GM12878 (cell line): Measurements from ENCODE around the gene DTWD2. TPM values are rescaled to one million over a fixed set of nuclear protein-coding genes. Genes with fewer than 3 reads are reported as not detected.

Experiments
- ATAC-seq: fragments of 200-7000 bp; cut with Tn5 transposase; 3 replicates; pipeline ENCODE4 v1.9.1; 2020; ENCODE audit warnings: mild to moderate bottlenecking, moderate library complexity
- BruUV-seq: library from RNA; stranded (reverse); fragments of 400-500 nt; replicated peaks from 2 replicates; lab custom pipeline; 2021; lab: Mats Ljungman, UMichigan
- CTCF ChIA-PET: fragments of 300-600 bp; sonication (Branson Sonifier 250); formaldehyde crosslinking; extraction: SDS; loops from one replicate; lab custom pipeline; 2021; ENCODE audit warnings: inconsistent platforms; lab: Yijun Ruan, JAX
- POLR2A ChIA-PET: fragments of 350-600 bp; formaldehyde crosslinking; extraction: SDS; loops from one replicate; lab custom pipeline; 2021; ENCODE audit warnings: inconsistent platforms; lab: Charles Lee
- RAD21 ChIA-PET: fragments of 300-600 bp; sonication (Branson Sonifier 250); formaldehyde crosslinking; loops from one replicate; lab custom pipeline; 2023; ENCODE audit warnings: antibody characterized with exemption; ENCODE audit not compliant: unreplicated experiment; lab: Charles Lee
- SMC1A ChIA-PET: fragments of 300-600 bp; sonication (Branson Sonifier 250); formaldehyde crosslinking; loops from one replicate; lab custom pipeline; 2023; ENCODE audit not compliant: unreplicated experiment, uncharacterized antibody; lab: Charles Lee
- DNase-seq: peaks from one replicate; pipeline ENCODE4 v3.0.0-alpha.2; 2011; ENCODE audit warnings: low read depth, low spot score
- FAIRE-seq: peaks from 3 replicates; lab custom pipeline; 2011; peaks lifted over from hg19 to GRCh38; lab: Jason Lieb, UNC
- H2AFZ ChIP-seq: 2 replicates; pipeline ENCODE4 v1.6.0; 2011; ENCODE audit warnings: low read depth, low read length, control low read depth; ENCODE audit not compliant: control insufficient read depth
- H3K27ac ChIP-seq: 2 replicates; pipeline ENCODE4 v1.5.1; 2011; ENCODE audit warnings: control low read depth; ENCODE audit not compliant: control insufficient read depth, insufficient read depth
- H3K27me3 ChIP-seq, 2 experiments: replicated peaks in 1 of 2; 2 replicates each; pipeline versions ENCODE4 v1.6.0 to v1.6.1; 2011; ENCODE audit warnings: low read length in 1 of 2; ENCODE audit not compliant: control insufficient read depth in 2 of 2, insufficient read depth in 2 of 2
- H3K36me3 ChIP-seq, 2 experiments: 2 replicates each; pipeline ENCODE4 v1.5.1; 2011; ENCODE audit warnings: low read length in 1 of 2; ENCODE audit not compliant: control insufficient read depth in 2 of 2, insufficient read depth in 2 of 2
- H3K4me1 ChIP-seq: 2 replicates; pipeline ENCODE4 v1.6.1; 2011; ENCODE audit warnings: mild to moderate bottlenecking, low read length, moderate library complexity, mixed read lengths; ENCODE audit not compliant: control insufficient read depth, insufficient read depth
- H3K4me2 ChIP-seq: 2 replicates; pipeline ENCODE4 v1.6.0; 2011; ENCODE audit warnings: control low read depth; ENCODE audit not compliant: control insufficient read depth, insufficient read depth
- H3K4me3 ChIP-seq: fragments of 200-600 bp; sonication (generic); 2 replicates; pipeline ENCODE4 v1.5.1; 2016
- H3K79me2 ChIP-seq: 2 replicates; pipeline ENCODE4 v1.6.0; 2011; ENCODE audit warnings: low read length; ENCODE audit not compliant: control insufficient read depth, insufficient read depth
- H3K9ac ChIP-seq: 2 replicates; pipeline ENCODE4 v1.8.0; 2011; ENCODE audit warnings: low read length, control low read depth, mixed read lengths; ENCODE audit not compliant: control insufficient read depth, insufficient read depth
- H3K9me3 ChIP-seq: replicated peaks from 3 replicates; pipeline ENCODE4 v1.5.1; 2011; ENCODE audit warnings: mild to moderate bottlenecking, low read length; ENCODE audit not compliant: control insufficient read depth, insufficient read depth
- H4K20me1 ChIP-seq: 2 replicates; pipeline ENCODE4 v1.6.0; 2011; ENCODE audit not compliant: control insufficient read depth, insufficient read depth
- CREM ChIP-seq: IDR thresholded peaks from 2 replicates; pipeline ENCODE4 v1.6.1; 2014; ENCODE audit warnings: antibody characterized with exemption, low read depth
- EP300 ChIP-seq, 2 experiments: fragments of 150-350 bp in 1 of 2; IDR thresholded peaks; 2 replicates each; pipeline ENCODE4 v1.6.1; 2011 to 2012; ENCODE audit warnings: low read depth in 2 of 2, low read length in 2 of 2, borderline replicate concordance in 1 of 2, improper control_type of control experiment in 1 of 2, inconsistent platforms in 1 of 2; ENCODE audit not compliant: control insufficient read depth in 1 of 2
- MEF2A ChIP-seq: IDR thresholded peaks from 2 replicates; pipeline ENCODE4 v1.6.1; 2011; ENCODE audit warnings: low read depth, mild to moderate bottlenecking, low read length, moderate library complexity; ENCODE audit not compliant: insufficient read depth
- MEF2B ChIP-seq: fragments of 450-650 bp; IDR thresholded peaks from 2 replicates; pipeline ENCODE4 v1.6.1; 2018; ENCODE audit warnings: mild to moderate bottlenecking, moderate library complexity; ENCODE audit not compliant: partially characterized antibody, poor library complexity, severe bottlenecking
- NR2F1 ChIP-seq: fragments of 450-650 bp; conservative IDR thresholded peaks from 2 replicates; pipeline ENCODE4 v1.6.1; 2017; ENCODE audit warnings: mild to moderate bottlenecking
- ZNF384 ChIP-seq: IDR thresholded peaks from 2 replicates; pipeline ENCODE4 v1.6.1; 2012; ENCODE audit warnings: low read depth, mild to moderate bottlenecking, low read length, improper control_type of control experiment, borderline replicate concordance
- WGBS: methylation state at CpG from one replicate; pipeline ENCODE4 v1.1.6; 2016; ENCODE audit warnings: low lambda C conversion rate; ENCODE audit not compliant: insufficient replicate concordance, insufficient coverage; ENCODE audit errors: missing lambda C conversion rate; 5-methylcytosine and 5-hydroxymethylcytosine counted together
- in situ Hi-C: fragments of 300-500 bp; cut with MboI; formaldehyde crosslinking; loops from 9 replicates; pipeline ENCODE4 v1.14.3; 2018; ENCODE audit warnings: mixed read lengths
- intact Hi-C: fragments of 100-400 bp; cut with micrococcal nuclease; formaldehyde crosslinking; loops from one replicate; pipeline ENCODE4 v1.14.2; 2022; ENCODE audit not compliant: unreplicated experiment
- polyA plus RNA-seq, 11 experiments: library from polyadenylated mRNA; depleted of rRNA in 4 of 11; unstranded in 6 of 11; stranded (reverse) in 5 of 11; fragments of >200 nt; fragmentation: Nextera tagmentation in 4 of 11; fragmentation: Illumina TruSeq in 1 of 11; extraction: Ambion mirVana in 4 of 11; extraction: Trizol in 1 of 11; gene quantifications; 1 replicate in 1 of 11; 2 replicates in 10 of 11; pipeline versions ENCODE4 v1.2.1 to v1.2.3, GENCODE V29; 2011 to 2016; ENCODE audit warnings: inconsistent platforms in 2 of 11, missing spikeins in 2 of 11, low read depth in 1 of 11
- total RNA-seq, 4 experiments: library from RNA; depleted of rRNA in 3 of 4; stranded (reverse); fragments of >200 nt in 3 of 4; fragmentation: Illumina TruSeq in 1 of 4; extraction: Trizol in 1 of 4; gene quantifications; 2 replicates each; pipeline versions ENCODE4 v1.2.1 to v1.2.3, GENCODE V29; 2013 to 2021

DTWD2 gene
- total and polyA plus RNA-seq, 10 of the 15 experiments (the other 5 are each of a cell fraction or from before 2014, with no cell fraction given), result 0.93 to 8.4 (median 5.1) TPM

GRCh38 chr5:119019501-119019900 lies 31.2 kb upstream of the DTWD2 start:
- Histone ChIP-seq H3K4me2 (no peak overlapping the region), H3K9me3 (peaks cover 1% of the 10 kb centered on the region; the same call in 2 of the 3 replicates), H3K4me1 (peaks cover 16% of the 10 kb centered on the region), H2AFZ (no peak overlapping the region), H4K20me1 (no peaks in the 10 kb centered on the region), H3K4me3 (no peak overlapping the region), H3K27ac (no peak overlapping the region), H3K27me3 (no peaks in the 10 kb centered on the region), H3K79me2 (no peaks in the 10 kb centered on the region), H3K36me3 (no peaks in the 10 kb centered on the region), H3K9ac (no peak overlapping the region)
- ChIA-PET RAD21 (interaction anchor here (0.6 to 6.2 kb wide), 8 partner anchors 9 to 391 kb away, joined by 3 to 84 read pairs (median 7); partner anchors contain the start of genes DMXL1 and DTWD2), SMC1A (interaction anchor here (0.8 to 3.4 kb wide), 15 partner anchors 10 to 415 kb away, joined by 3 to 19 read pairs (median 4); partner anchors contain the start of gene DTWD2), CTCF (interaction anchor here (0.6 to 12.5 kb wide), 11 partner anchors 8 to 412 kb away, joined by 3 to 143 read pairs (median 5); partner anchors contain the start of gene DTWD2), POLR2A (interaction anchor here (1.6 kb wide), 1 partner anchor 30 kb away, joined by 5 read pairs; no protein-coding TSS in a partner anchor)
- ATAC-seq, result no peak
- BruUV-seq, result no TSS peak
- intact Hi-C loops (no loop called here), in situ Hi-C loops (no loop called here)
- no peak for FAIRE-seq
- TF ChIP-seq NR2F1 (no peak), ZNF384 (0 out of 2 replicates have a peak, but pooled peaks have one; percentile 48), MEF2A (0 out of 2 replicates have a peak, but pooled peaks have one; percentile 11), MEF2B (peak; percentile 22), CREM (no peak), EP300 (IDR thresholded peaks at IDR 0.05; ENCODE audit: borderline replicate concordance in 1 of 2, control insufficient read depth in 1 of 2, low read depth in 2 of 2, low read length in 2 of 2) (no peak)
- 97% methylated on average over 1 of the region's 1 CpG for WGBS
- no peak for DNase-seq
